ENCODE measurements around the gene CDCP2. TPM values are rescaled to one million over a fixed set of nuclear protein-coding genes. Genes with fewer than 3 reads are reported as not detected.

CDCP2 gene
- total RNA-seq, 1 experiment from 2014 or later = not detected

GRCh38 chr1:54129858-54130257 is 22.9 kb downstream of the CDCP2 start:
- BruUV-seq (replicated peaks) = no TSS peak
- H3K9me3 ChIP-seq (ENCODE audit: insufficient read depth, low read depth) = no peaks in the 10 kb centered on the region
- no peaks in the 10 kb centered on the region for H3F3A ChIP-seq (ENCODE audit: insufficient read depth, low read depth)
- H3K27ac ChIP-seq = no peak overlapping the region
- CTCF ChIA-PET = no interaction called here
- H3K9me2 ChIP-seq (ENCODE audit: insufficient read depth) = no peaks in the 10 kb centered on the region
- H4K20me1 ChIP-seq (ENCODE audit: insufficient read depth) = no peaks in the 10 kb centered on the region
- no peak for DNase-seq
- no peaks in the 10 kb centered on the region for H3K4me1 ChIP-seq (replicated peaks; ENCODE audit: insufficient read depth)
- POLR2A ChIA-PET (ENCODE audit: unreplicated experiment) = no interaction called here
- H2AFZ ChIP-seq = no peak overlapping the region
- no peaks in the 10 kb centered on the region; the same call in none of the 2 replicates for H3K27me3 ChIP-seq (ENCODE audit: insufficient read depth, low read depth)
- no peak overlapping the region for H3K4me2 ChIP-seq
- H3K4me3 ChIP-seq = no peak overlapping the region
- no peaks in the 10 kb centered on the region for H3K79me2 ChIP-seq (ENCODE audit: low read depth)
- intact Hi-C loops (cut with micrococcal nuclease; ENCODE audit: unreplicated experiment) = no loop called here
- TF ChIP-seq, protein P1, sequence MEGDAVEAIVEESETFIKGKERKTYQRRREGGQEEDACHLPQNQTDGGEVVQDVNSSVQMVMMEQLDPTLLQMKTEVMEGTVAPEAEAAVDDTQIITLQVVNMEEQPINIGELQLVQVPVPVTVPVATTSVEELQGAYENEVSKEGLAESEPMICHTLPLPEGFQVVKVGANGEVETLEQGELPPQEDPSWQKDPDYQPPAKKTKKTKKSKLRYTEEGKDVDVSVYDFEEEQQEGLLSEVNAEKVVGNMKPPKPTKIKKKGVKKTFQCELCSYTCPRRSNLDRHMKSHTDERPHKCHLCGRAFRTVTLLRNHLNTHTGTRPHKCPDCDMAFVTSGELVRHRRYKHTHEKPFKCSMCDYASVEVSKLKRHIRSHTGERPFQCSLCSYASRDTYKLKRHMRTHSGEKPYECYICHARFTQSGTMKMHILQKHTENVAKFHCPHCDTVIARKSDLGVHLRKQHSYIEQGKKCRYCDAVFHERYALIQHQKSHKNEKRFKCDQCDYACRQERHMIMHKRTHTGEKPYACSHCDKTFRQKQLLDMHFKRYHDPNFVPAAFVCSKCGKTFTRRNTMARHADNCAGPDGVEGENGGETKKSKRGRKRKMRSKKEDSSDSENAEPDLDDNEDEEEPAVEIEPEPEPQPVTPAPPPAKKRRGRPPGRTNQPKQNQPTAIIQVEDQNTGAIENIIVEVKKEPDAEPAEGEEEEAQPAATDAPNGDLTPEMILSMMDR (conservative IDR thresholded peaks at IDR 0.05) = no peak
- TF ChIP-seq EZH2 (IDR thresholded peaks at IDR 0.05; ENCODE audit: low read depth) = no peak
- no peaks in the 10 kb centered on the region for H3K36me3 ChIP-seq (ENCODE audit: low read depth)

DNA sequence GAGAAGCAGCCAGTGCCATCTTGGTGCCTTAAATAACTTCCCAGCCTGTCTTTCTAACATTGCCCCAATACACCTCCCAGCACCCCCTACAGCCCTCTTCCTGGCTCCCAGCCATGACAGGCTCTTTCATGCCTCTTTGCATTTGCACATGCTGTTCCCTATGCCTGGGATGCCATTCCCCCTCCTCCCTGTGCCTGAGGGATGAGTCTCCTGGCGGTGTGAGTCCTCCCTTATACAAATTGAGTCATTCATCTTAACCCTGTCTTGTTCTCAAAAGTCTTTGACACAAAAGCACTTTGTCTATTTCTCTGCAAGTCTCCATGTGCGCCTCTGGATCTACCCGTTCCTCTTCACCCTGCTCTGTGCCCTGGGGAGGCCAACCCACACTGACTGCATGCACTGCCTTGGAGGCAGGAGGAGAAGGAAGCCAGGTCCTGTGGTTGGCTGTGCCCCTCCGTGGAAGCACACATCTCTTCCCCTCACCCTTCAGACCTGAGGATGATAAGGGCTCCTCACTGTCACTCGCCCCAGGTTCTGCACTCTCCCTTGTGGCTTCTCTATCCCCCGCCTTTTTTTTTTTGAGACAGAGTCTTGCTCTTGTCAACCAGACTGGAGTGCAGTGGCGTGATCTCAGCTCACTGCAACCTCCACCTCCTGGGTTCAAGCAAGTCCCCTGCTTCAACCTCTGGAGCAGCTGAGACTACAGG is 25.1 kb downstream of the CDCP2 start:
- H3K9me2 ChIP-seq (ENCODE audit: insufficient read depth) = no peaks in the 10 kb centered on the region
- BruUV-seq (replicated peaks) = no TSS peak
- H3K79me2 ChIP-seq (ENCODE audit: low read depth) = no peaks in the 10 kb centered on the region
- POLR2A ChIA-PET (ENCODE audit: unreplicated experiment) = no interaction called here
- no peaks in the 10 kb centered on the region for H3F3A ChIP-seq (ENCODE audit: insufficient read depth, low read depth)
- no peak for DNase-seq
- H2AFZ ChIP-seq = no peak overlapping the region
- intact Hi-C loops (cut with micrococcal nuclease; ENCODE audit: unreplicated experiment) = no loop called here
- no peaks in the 10 kb centered on the region; the same call in none of the 2 replicates for H3K27me3 ChIP-seq (ENCODE audit: insufficient read depth, low read depth)
- no peaks in the 10 kb centered on the region for H4K20me1 ChIP-seq (ENCODE audit: insufficient read depth)
- no peak overlapping the region for H3K4me2 ChIP-seq
- H3K27ac ChIP-seq = no peak overlapping the region
- H3K9me3 ChIP-seq (ENCODE audit: insufficient read depth, low read depth) = no peaks in the 10 kb centered on the region
- H3K4me3 ChIP-seq = no peak overlapping the region
- CTCF ChIA-PET = interaction anchor here (0.7 kb wide), 1 partner anchor 683 kb away, joined by 14 read pairs; no protein-coding TSS in a partner anchor
- TF ChIP-seq, protein P1 (conservative IDR thresholded peaks at IDR 0.05) = no peak
- TF ChIP-seq EZH2 (IDR thresholded peaks at IDR 0.05; ENCODE audit: low read depth) = no peak
- no peaks in the 10 kb centered on the region for H3K36me3 ChIP-seq (ENCODE audit: low read depth)
- no peaks in the 10 kb centered on the region for H3K4me1 ChIP-seq (replicated peaks; ENCODE audit: insufficient read depth)

DNA sequence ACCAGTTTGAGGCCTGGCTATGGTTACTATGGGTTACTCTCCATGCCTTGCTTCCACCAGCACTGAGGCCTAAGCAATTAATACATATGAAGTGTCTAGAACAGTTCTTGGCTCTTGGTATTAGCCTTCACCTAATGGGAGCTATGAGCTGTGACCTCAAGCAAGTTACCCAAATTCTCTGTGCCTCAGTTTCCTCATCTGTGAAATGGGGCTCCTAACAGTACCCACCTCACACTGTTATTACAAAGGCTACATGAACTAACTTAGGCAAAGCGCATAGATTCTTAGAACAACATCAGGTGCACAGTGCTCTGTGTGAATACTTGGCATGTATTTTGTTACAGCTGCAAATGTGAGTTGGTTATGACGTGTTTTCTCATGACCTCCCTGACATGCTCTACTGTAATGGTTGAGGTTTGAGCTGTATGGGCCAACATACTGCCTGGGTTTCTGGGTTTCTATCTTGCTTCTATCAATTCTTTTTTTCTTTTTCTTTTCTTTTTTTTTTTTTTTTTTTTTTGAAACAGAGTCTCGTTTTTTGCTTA is 26.5 kb downstream of the CDCP2 start:
- Histone ChIP-seq H3K4me3 (no peak overlapping the region), H3K79me2 (ENCODE audit: low read depth) (no peaks in the 10 kb centered on the region), H3F3A (ENCODE audit: insufficient read depth, low read depth) (no peaks in the 10 kb centered on the region), H4K20me1 (ENCODE audit: insufficient read depth) (no peaks in the 10 kb centered on the region), H3K9me3 (ENCODE audit: insufficient read depth, low read depth) (no peaks in the 10 kb centered on the region), H3K36me3 (ENCODE audit: low read depth) (no peaks in the 10 kb centered on the region), H2AFZ (no peak overlapping the region), H3K4me1 (replicated peaks; ENCODE audit: insufficient read depth) (no peaks in the 10 kb centered on the region), H3K27me3 (ENCODE audit: insufficient read depth, low read depth) (peaks cover 10% of the 10 kb centered on the region), H3K27ac (no peak overlapping the region), H3K9me2 (ENCODE audit: insufficient read depth) (no peaks in the 10 kb centered on the region), H3K4me2 (no peak overlapping the region)
- POLR2A ChIA-PET (ENCODE audit: unreplicated experiment) = no interaction called here
- CTCF ChIA-PET = interaction anchor here (0.7 kb wide), 1 partner anchor 329 kb away, joined by 3 read pairs; no protein-coding TSS in a partner anchor
- BruUV-seq (replicated peaks) = no TSS peak
- no peak for DNase-seq
- no peak for TF ChIP-seq EZH2 (IDR thresholded peaks at IDR 0.05; ENCODE audit: low read depth)
- TF ChIP-seq, protein P1 (conservative IDR thresholded peaks at IDR 0.05) = no peak
- intact Hi-C loops (cut with micrococcal nuclease; ENCODE audit: unreplicated experiment) = no loop called here

All from PC-9 (cell line).